K562 (cell line): ENCODE measurements around the gene ZDHHC14. TPM values are rescaled to one million over a fixed set of nuclear protein-coding genes. Genes with fewer than 3 reads are reported as not detected.
A peak's percentile ranks its signal among the peaks of the same experiment; 100 is the strongest.

Source experiments
- ARHGAP35 ChIP-seq: fragments of 450-650 bp; IDR thresholded peaks from 2 replicates; pipeline ENCODE4 v1.6.1; 2018; ENCODE audit not compliant: partially characterized antibody
- BCOR ChIP-seq: fragments of 450-650 bp; IDR thresholded peaks from 2 replicates; pipeline ENCODE4 v1.6.1; 2016
- CBX5 ChIP-seq: IDR thresholded peaks from 2 replicates; pipeline ENCODE4 v1.6.1; 2014; ENCODE audit warnings: low read depth, borderline replicate concordance
- ESRRB ChIP-seq: fragments of 250-450 bp; sonication (Bioruptor Pico); IDR thresholded peaks from 2 replicates; pipeline ENCODE4 v1.5.0; 2020; ENCODE audit warnings: mild to moderate bottlenecking, moderate library complexity, borderline replicate concordance
- HNRNPUL1 ChIP-seq: fragments of 200-400 bp; formaldehyde crosslinking; IDR thresholded peaks from 2 replicates; pipeline ENCODE4 v1.6.1; 2017; ENCODE audit warnings: low read length
- MBD2 ChIP-seq: sonication (generic); IDR thresholded peaks from 2 replicates; pipeline ENCODE4 v1.6.1; 2016; ENCODE audit warnings: low read depth, borderline replicate concordance
- MCM7 ChIP-seq, 2 experiments: fragments of 450-650 bp; IDR thresholded peaks; 2 replicates each; pipeline ENCODE4 v1.6.1; 2016 to 2018
- MEF2D ChIP-seq: conservative IDR thresholded peaks from 2 replicates; pipeline ENCODE4 v1.6.1; 2016; ENCODE audit warnings: low read depth, missing genetic modification characterization, missing compliant biosample characterization
- MEIS2 ChIP-seq: fragments of 450-650 bp; IDR thresholded peaks from 2 replicates; pipeline ENCODE4 v1.6.1; 2014; ENCODE audit warnings: mild to moderate bottlenecking; ENCODE audit not compliant: partially characterized antibody
- PCBP2 ChIP-seq: fragments of 200-400 bp; formaldehyde crosslinking; IDR thresholded peaks from 2 replicates; pipeline ENCODE4 v1.6.1; 2018; ENCODE audit warnings: low read length, low read depth, mild to moderate bottlenecking, moderate library complexity; ENCODE audit not compliant: poor library complexity, severe bottlenecking
- TAF9B ChIP-seq: fragments of 450-650 bp; IDR thresholded peaks from 2 replicates; pipeline ENCODE4 v1.6.1; 2018; ENCODE audit warnings: mild to moderate bottlenecking; ENCODE audit not compliant: partially characterized antibody
- ZNF253 ChIP-seq: fragments of 250-450 bp; sonication (Bioruptor Pico); conservative IDR thresholded peaks from 2 replicates; pipeline ENCODE4 v1.6.1; 2021; ENCODE audit warnings: mild to moderate bottlenecking
- ZNF507 ChIP-seq: conservative IDR thresholded peaks from 2 replicates; pipeline ENCODE4 v1.6.1; 2017; ENCODE audit warnings: missing genetic modification characterization, missing compliant biosample characterization
- ZNF79 ChIP-seq: fragments of 250-450 bp; sonication (Bioruptor Pico); IDR thresholded peaks from 2 replicates; pipeline ENCODE4 v1.4.0; 2020; ENCODE audit warnings: low read depth, mild to moderate bottlenecking, moderate library complexity
- ZZZ3 ChIP-seq: fragments of 450-650 bp; IDR thresholded peaks from 2 replicates; pipeline ENCODE4 v1.6.1; 2016; ENCODE audit warnings: antibody characterized with exemption, mild to moderate bottlenecking, moderate library complexity
- polyA plus RNA-seq, 8 experiments: library from polyadenylated mRNA; depleted of rRNA in 4 of 8; stranded (reverse) in 5 of 8; unstranded in 3 of 8; fragments of >200 nt; fragmentation: Nextera tagmentation in 2 of 8; fragmentation: Illumina TruSeq in 1 of 8; extraction: Ambion mirVana in 2 of 8; extraction: Trizol in 1 of 8; gene quantifications; 2 replicates each; pipeline versions ENCODE4 v1.2.1 to v1.2.3, GENCODE V29; 2011 to 2014; ENCODE audit warnings: inconsistent platforms in 1 of 8, missing spikeins in 1 of 8
- total RNA-seq, 7 experiments: library from RNA; depleted of rRNA in 6 of 7; stranded (reverse); fragments of >200 nt in 6 of 7; fragmentation: Illumina TruSeq in 2 of 7; extraction: Trizol in 2 of 7; gene quantifications; 2 replicates each; pipeline versions ENCODE4 v1.2.1 to v1.2.3, GENCODE V29; 2011 to 2021; ENCODE audit warnings: low replicate concordance in 1 of 7
- TF ChIP-seq, protein P1 (sequence below): fragments of 450-650 bp; IDR thresholded peaks from 2 replicates; pipeline ENCODE4 v1.6.1; 2016; ENCODE audit warnings: low read depth, mild to moderate bottlenecking, moderate library complexity
- TF ChIP-seq, protein P2 (sequence below): fragments of 450-650 bp; IDR thresholded peaks from 2 replicates; pipeline ENCODE4 v1.6.1; 2016; ENCODE audit warnings: antibody characterized with exemption
- TF ChIP-seq, protein P3 (sequence below): fragments of 450-650 bp; IDR thresholded peaks from 2 replicates; pipeline ENCODE4 v1.6.1; 2016; ENCODE audit warnings: borderline replicate concordance
- TF ChIP-seq, protein P4 (sequence below): fragments of 250-450 bp; sonication (Bioruptor Pico); IDR thresholded peaks from 2 replicates; pipeline ENCODE4 v1.5.0; 2021; ENCODE audit warnings: mild to moderate bottlenecking, borderline replicate concordance

ZDHHC14 gene
- total and polyA plus RNA-seq, 9 of the 15 experiments (the other 6 are each of a cell fraction or from before 2014, with no cell fraction given): 0.92 to 23.1 (median 13.8) TPM

DNA sequence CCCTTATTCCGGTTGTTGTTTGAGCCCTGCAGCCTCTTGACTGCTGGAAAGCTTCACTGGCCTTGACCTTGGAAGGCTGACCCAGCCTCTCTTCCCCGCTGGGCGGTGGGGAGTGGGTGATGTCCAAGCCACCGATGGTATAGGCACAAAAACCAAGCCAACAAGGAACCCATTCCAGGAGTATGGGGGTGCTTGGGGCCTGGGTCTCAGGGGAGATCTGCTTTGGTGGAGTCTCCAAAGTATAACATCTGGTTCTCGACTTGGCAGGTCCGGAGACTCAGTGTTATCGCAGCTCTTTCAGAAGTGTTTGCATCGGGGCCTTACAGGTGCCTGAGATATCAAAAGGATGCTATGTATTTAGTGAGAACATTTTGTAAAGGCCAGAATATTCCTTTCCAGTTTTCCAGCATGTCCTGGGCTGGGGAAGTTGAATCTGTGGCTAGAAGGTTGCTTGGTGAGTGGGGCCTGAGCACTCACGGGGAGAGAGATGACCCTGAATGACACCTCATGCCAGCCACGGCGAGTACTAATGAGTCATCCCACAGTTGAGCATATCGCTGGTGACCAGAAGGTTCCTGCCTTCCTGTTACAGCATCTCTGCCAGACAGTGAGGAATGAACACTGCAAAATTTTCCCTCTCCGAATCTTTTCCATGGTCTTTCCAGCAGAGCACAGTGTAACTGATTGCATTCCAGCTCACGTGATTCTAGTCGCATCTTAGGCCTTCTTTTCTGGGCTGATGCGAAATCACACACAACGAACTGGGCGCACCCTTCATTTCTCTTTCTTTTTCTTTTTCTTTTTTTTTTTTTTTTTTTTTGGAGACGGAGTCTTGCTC is 133.9 kb downstream of the ZDHHC14 start (continued):
- TF ChIP-seq, protein P1, sequence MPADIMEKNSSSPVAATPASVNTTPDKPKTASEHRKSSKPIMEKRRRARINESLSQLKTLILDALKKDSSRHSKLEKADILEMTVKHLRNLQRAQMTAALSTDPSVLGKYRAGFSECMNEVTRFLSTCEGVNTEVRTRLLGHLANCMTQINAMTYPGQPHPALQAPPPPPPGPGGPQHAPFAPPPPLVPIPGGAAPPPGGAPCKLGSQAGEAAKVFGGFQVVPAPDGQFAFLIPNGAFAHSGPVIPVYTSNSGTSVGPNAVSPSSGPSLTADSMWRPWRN: 0 out of 2 replicates have a peak, but pooled peaks have one; percentile 66
- TF ChIP-seq ZNF253 (CRISPR knock-in tag) (no peak), ARHGAP35 (no peak), ZZZ3 (0 out of 2 replicates have a peak, but pooled peaks have one; percentile 40), HNRNPUL1 (no peak), PCBP2 (no peak), ZNF79 (CRISPR knock-in tag) (no peak), CBX5 (no peak), BCOR (peak; percentile 83), MEIS2 (peak; percentile 95), ZNF507 (tag) (no peak), ESRRB (CRISPR knock-in tag) (no peak), TAF9B (peak; percentile 89), MCM7 (IDR thresholded peaks at IDR 0.05) (no peak), MBD2 (peak; percentile 83), MEF2D (tag) (peak; percentile 81)
- TF ChIP-seq, protein P2, sequence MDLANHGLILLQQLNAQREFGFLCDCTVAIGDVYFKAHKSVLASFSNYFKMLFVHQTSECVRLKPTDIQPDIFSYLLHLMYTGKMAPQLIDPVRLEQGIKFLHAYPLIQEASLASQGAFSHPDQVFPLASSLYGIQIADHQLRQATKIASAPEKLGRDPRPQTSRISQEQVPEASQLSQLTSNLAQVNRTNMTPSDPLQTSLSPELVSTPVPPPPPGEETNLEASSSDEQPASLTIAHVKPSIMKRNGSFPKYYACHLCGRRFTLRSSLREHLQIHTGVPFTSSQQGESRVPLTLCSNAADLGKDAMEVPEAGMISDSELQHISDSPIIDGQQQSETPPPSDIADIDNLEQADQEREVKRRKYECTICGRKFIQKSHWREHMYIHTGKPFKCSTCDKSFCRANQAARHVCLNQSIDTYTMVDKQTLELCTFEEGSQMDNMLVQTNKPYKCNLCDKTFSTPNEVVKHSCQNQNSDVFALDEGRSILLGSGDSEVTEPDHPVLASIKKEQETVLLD: peak; percentile 87; the same call in 1 of the 2 replicates
- TF ChIP-seq, protein P3, sequence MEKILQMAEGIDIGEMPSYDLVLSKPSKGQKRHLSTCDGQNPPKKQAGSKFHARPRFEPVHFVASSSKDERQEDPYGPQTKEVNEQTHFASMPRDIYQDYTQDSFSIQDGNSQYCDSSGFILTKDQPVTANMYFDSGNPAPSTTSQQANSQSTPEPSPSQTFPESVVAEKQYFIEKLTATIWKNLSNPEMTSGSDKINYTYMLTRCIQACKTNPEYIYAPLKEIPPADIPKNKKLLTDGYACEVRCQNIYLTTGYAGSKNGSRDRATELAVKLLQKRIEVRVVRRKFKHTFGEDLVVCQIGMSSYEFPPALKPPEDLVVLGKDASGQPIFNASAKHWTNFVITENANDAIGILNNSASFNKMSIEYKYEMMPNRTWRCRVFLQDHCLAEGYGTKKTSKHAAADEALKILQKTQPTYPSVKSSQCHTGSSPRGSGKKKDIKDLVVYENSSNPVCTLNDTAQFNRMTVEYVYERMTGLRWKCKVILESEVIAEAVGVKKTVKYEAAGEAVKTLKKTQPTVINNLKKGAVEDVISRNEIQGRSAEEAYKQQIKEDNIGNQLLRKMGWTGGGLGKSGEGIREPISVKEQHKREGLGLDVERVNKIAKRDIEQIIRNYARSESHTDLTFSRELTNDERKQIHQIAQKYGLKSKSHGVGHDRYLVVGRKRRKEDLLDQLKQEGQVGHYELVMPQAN: peak; percentile 50; the same call in 1 of the 2 replicates
- TF ChIP-seq, protein P4, sequence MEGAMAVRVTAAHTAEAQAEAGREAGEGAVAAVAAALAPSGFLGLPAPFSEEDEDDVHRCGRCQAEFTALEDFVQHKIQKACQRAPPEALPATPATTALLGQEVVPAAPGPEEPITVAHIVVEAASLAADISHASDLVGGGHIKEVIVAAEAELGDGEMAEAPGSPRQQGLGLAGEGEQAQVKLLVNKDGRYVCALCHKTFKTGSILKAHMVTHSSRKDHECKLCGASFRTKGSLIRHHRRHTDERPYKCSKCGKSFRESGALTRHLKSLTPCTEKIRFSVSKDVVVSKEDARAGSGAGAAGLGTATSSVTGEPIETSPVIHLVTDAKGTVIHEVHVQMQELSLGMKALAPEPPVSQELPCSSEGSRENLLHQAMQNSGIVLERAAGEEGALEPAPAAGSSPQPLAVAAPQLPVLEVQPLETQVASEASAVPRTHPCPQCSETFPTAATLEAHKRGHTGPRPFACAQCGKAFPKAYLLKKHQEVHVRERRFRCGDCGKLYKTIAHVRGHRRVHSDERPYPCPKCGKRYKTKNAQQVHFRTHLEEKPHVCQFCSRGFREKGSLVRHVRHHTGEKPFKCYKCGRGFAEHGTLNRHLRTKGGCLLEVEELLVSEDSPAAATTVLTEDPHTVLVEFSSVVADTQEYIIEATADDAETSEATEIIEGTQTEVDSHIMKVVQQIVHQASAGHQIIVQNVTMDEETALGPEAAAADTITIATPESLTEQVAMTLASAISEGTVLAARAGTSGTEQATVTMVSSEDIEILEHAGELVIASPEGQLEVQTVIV (CRISPR knock-in tag): no peak
